NCI-H524 (cell line): ENCODE measurements around the gene FOXO6.
"Not testable (repeated sequence)": the region's sequence is repeated elsewhere in the genome, so short reads cannot be mapped to it uniquely, and the experiment has no call there.

Experiments
- DNase-seq, 2 experiments: peaks; one replicate each; lab custom pipeline; 2025; lab: John Stamatoyannopoulos, UW

Gene FOXO6

GRCh38 chr1:41328780-41329640, 32.2 kb upstream of the FOXO6 start:
- peak in 1 of 2 experiments; percentile 34 for DNase-seq

DNA sequence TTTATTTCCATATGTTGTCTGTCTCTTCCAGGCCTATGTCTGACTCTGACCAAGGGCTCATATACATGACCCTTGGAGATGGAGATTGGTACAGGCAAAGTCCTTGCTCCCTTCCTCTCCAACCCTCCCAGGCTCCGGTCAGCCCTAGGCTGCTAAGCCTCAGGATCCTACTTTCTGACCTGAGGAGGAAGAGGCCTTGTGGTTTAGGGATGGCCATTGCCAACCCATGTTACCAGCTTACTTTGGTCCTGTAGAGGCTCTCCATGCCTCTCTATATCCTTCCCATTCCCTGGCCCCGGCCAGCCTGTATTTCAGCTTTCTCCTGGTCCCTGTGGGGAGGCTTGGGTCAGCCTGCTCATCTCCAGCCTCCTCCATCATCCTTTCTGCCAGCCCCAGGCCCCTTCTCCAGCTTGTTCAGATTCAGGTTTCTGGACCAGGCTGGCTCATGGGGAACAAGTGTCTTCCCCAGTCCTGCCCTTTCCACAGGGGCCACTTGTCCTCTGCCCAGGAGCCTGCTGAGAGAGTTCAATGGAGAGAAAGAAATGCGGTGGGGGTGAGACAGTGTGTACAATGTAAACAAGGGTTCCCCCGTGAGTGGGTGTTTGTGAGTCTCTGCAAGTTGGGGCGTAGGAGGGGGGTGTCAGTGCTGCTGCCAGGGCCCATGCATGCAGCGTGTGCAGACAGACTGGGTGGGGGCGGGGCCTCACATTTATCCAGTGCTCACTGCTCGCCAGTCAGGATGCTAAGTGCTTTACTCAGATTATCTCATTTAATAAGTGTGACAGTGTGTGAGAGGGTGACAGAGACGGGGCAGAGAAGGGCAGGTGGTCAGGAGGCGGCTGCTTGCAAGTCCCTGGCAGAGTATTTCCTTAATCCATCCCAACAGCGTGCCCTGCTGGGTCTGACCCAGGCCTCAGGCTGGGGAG, 31.3 kb upstream of the FOXO6 start:
- DNase-seq = peak; percentile 92 to 97

DNA sequence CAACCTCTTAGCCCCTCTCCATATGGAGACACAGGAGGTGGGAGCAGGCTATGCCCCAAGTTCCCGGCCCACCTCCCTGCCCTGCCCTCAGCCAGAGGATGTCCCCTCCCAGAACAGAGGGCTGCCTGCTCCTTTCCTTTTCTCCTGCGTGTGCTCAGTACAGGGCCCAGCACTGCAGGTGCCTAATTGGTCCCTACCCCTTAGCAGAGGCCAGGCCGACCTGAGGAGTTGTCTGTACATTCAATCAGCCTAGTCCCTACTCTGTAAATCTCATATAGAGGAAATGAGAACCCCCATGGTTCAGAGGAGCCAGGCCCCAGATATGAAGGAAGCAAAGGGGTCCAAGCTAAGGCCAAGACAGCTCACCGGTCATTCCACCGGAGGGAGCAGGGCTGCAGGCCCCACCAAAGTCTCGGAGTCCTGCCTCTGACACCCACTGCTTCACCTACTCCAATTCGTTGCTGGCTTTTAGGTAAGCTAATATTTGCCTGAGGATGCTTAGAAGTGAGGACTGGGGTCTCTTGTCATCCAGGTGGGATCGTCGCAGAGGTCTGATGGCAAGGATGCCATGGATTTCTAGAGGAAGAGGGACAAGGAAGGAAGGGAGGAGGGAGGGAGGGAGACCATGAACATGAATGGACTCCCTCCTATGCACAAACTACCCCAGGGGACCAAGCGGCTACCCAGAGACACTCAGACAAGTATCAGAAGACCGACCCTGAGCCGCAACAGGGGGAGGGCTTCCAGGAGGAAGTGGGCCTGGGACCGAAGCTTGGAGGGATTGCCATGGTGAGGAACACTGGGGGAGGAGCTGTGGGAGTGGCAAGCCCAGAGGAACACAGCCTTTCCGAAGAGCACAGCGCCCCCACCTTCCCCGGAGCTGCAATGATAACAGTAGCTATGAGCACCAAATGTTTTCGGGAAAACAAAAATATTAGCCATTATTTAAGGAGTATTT, 30.4 kb upstream of the FOXO6 start:
- DNase-seq = peak; percentile 63 to 68

- DNase-seq = no peak
Observed at GRCh38 chr1:41331546-41331917, 29.7 kb upstream of the FOXO6 start.

GRCh38 chr1:41332161-41332560, 29.1 kb upstream of the FOXO6 start:
- DNase-seq = not testable (repeated sequence)

DNA sequence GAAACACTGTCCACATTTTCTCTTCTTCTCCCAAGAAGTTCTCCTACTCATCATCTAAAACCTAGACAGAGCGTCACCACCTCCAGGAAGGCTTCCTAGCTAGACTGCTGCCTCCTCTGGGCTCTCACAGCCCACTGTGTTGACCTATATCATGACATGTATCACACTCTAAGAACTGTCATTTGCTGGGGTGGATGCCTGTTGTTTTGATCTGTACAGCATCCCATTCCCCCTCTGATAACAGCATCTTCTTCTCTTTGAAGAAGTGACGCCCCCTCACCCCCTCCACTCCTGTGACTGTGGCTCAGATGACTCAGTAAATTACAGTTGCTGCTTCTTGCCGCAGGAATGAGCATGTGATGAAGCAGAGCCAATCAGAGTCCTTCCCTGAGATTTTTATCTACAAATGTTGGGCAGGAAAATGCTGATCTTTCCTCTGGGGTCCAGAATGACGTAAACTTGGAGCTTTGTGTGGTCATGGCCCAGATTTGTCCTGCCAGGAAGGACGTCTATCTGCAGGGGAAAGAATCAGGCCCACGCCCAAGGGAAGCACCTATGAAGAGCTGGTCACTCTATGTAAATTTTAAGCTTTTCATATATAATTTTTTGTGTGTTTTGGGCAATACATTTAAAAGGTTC, 28.0 kb upstream of the FOXO6 start:
- no peak for DNase-seq

- DNase-seq = no peak
Observed at GRCh38 chr1:41338820-41339219, 22.4 kb upstream of the FOXO6 start.

DNA sequence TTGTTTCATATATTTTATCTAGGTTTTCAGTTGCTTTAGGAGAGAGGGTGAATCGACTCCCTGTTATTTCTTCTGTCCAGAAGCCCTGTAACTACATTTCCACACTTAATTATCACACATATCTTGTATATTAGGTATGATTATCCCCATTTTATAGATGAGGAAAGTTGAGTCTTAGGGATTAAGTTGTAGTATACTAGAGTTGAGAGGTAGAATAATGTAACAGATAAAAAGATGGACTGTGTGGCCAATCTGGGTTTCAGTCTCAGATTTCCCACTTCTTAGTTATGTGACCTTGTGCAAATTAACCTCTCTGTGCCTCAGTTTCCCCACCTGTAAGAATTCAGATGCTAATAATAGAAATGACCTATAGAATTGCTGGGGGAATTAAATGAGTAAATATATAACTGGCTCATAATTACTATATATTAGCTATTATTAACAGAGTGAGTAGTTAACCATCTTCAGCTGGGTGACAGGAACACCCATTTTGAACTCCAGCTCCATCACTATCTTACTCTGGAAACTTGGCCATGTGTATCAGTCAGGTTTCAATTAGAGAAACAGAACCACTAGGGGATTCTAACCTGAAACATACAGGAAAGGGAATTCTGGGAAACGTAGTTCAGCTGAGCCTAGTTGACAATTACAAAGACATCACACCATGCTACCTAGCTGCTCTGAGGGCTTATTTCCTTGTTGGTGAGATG, 20.4 kb upstream of the FOXO6 start:
- peak in 1 of 2 experiments; percentile 20 for DNase-seq

- DNase-seq = no peak
Observed at GRCh38 chr1:41341365-41341683, 19.9 kb upstream of the FOXO6 start.

GRCh38 chr1:41341772-41342562, 19.3 kb upstream of the FOXO6 start:
- peak in 1 of 2 experiments; percentile 34 for DNase-seq

GRCh38 chr1:41342774-41343355, 18.4 kb upstream of the FOXO6 start:
- DNase-seq = no peak

DNA sequence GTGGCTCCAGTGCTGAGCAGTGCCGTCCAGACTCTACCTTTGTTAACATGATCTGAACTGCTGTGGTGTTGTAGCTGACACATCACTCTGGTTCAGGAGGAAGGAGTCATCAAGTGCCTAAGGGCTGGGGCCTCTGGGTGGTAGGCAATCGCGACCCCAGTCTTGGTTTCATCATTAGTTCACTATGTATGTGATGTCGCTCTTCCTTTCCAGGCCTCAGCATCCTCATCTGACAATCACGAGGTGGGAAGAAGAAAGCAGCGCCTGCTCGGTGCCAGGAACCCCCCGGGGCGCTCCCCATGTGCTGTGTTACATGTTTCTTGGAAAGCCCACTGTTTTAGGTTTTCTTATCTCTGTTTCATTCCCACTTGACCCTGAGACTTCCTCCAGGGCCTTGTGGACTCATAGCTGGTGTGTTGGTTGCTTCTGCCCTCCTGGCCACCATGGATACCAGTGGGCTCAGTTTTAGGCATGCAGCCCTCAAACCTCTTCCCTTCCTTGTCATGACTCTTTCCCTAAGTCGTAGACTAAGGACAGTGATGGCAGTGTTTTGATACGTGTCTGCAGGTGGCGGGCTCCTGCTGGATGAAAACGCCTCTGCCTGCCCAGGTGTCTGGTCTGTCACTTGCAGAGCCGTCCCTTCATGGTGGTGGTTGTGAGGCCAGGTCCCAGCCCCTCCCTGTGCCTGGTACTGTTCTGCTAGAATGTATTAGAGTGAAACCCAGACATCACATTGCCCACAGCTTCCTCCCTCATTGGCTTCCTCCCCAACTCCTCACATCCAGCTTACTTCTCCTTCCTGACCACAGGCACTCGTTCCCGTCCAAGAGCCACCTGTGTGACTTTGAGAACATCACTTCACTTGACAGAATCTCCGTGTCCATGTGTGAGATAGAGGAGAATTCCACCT, 17.2 kb upstream of the FOXO6 start:
- no peak for DNase-seq

- no peak for DNase-seq
Observed at GRCh38 chr1:41344708-41345159, 16.5 kb upstream of the FOXO6 start.

DNA sequence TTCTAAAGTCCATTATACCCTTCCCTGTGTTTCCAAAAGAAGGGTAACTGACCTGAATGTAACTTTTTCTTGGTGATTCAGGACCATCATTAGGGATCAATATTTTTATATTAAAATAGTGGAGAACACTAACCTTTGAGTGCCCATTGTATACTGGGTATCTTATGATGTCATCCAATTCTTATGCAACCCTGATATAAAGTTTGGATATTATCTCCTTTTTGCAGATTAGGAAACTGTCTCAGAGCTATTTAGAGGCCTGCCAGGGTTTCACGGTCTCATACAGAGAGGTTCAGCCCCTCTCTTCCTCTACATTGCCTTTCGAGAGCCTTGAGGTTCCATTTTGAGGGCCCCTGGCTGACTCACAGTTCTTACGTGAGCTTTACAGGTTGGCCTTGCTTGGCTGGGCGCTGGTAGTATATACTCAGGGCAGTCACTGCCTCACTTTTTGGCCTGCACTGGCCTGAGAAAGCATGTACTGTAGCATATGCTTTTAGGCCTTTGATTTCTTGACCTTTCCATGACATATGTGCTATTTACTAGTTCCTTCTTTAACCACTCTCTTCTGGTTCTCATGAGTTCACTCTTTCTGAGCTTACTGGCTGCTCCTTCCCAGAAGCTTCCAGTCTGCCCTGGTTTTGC, 15.7 kb upstream of the FOXO6 start:
- DNase-seq = no peak

DNA sequence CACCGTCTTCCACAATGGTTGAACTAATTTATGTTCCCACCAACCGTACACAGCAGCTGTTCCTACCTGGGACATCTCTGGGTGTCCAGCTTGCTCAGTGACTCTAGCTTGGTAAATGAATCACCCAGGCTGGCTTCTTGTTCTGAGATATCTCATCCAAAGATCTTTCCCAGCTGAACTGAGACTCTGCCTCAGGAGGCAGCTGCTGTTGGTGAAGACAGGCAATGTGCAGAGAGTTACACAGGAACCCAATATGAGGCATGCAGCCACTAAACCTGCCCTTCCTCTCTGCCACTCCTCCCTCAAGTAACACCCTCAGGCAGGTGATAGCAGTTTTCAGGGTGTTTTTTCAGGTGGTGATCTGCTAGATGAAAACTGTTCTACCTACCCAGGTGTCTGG, 14.0 kb upstream of the FOXO6 start:
- no peak for DNase-seq

GRCh38 chr1:41348394-41348793, 12.8 kb upstream of the FOXO6 start:
- DNase-seq = no peak

DNA sequence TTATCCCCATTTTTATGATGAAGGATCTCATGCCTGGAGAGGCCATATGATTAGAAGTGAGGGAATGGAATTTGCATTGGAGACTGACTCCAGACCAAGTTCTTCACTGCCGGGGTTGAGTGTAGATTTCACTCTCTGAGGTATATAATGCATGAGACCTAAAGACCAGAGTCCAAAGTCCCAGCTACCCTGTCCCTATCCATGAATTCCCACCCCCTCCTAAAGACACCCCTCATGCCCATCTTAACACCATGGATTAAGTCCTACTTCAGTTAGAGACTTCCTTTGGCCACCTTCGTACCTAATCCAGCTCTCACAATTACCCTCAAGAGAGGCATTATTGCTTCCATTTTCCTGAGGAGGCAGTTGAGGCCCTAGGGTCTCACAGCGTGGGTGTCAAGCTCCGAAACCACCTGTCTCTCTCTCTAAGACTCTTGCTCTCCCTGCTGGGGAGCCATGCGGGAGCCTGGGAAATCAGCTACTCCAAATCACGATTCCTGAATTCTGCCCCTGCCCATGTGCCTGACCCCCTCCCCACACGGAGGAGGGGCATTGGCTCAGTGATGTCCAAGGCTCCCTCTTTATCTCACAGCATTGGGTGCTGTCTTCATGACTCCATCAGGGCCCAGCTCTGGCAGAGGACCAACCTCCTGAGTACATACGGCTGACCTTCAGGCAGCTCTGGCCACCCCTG, 11.7 kb upstream of the FOXO6 start:
- no peak for DNase-seq
